ENCODE results near the gene ADH1A.
"Not testable (repeated sequence)": the region's sequence is repeated elsewhere in the genome, so short reads cannot be mapped to it uniquely, and the experiment has no call there.

Gene ADH1A

GRCh38 chr4:99276417-99276816, 14.4 kb downstream of the ADH1A start:
- no peak for DNase-seq

- no peak for DNase-seq
Observed at GRCh38 chr4:99275885-99276284, 14.9 kb downstream of the ADH1A start.

- DNase-seq = no peak
Observed at GRCh38 chr4:99275050-99275449, 15.7 kb downstream of the ADH1A start.

- DNase-seq = no peak
Observed at GRCh38 chr4:99273704-99274103, 17.1 kb downstream of the ADH1A start.

- no peak for DNase-seq
Observed at GRCh38 chr4:99264927-99265326, 25.9 kb downstream of the ADH1A start.

GRCh38 chr4:99252746-99253145, 38.0 kb downstream of the ADH1A start:
- DNase-seq = no peak

- no peak for DNase-seq
Observed at GRCh38 chr4:99248714-99249113, 42.1 kb downstream of the ADH1A start.

- DNase-seq = no peak
Observed at GRCh38 chr4:99235955-99236354, 54.8 kb downstream of the ADH1A start.

GRCh38 chr4:99234331-99235010, 56.3 kb downstream of the ADH1A start:
- DNase-seq = no peak

- not testable (repeated sequence) for DNase-seq
Observed at GRCh38 chr4:99233397-99233796, 57.4 kb downstream of the ADH1A start.

- DNase-seq = not testable (repeated sequence)
Observed at GRCh38 chr4:99228706-99229105, 62.1 kb downstream of the ADH1A start.

GRCh38 chr4:99227646-99228045, 63.1 kb downstream of the ADH1A start:
- DNase-seq = not testable (repeated sequence)
